H1 (cell line): ENCODE measurements around the gene MYO18A. TPM values are rescaled to one million over a fixed set of nuclear protein-coding genes. Genes with fewer than 3 reads are reported as not detected.
A peak's percentile ranks its signal among the peaks of the same experiment; 100 is the strongest.

Experiments
- CTCF ChIA-PET: fragments of 300-600 bp; sonication (Branson Sonifier 250); formaldehyde crosslinking; loops from one replicate; lab custom pipeline; 2021; ENCODE audit not compliant: partially characterized antibody; lab: Charles Lee
- POLR2A ChIA-PET: fragments of 300-600 bp; sonication (Branson Sonifier 250); formaldehyde crosslinking; loops from one replicate; lab custom pipeline; 2021; ENCODE audit warnings: inconsistent platforms; ENCODE audit not compliant: partially characterized antibody; lab: Charles Lee
- DNase-seq, 2 experiments: peaks; one replicate each; pipeline versions ENCODE4 v3.0.0 to v3.0.0-alpha.2; 2010 to 2022; ENCODE audit warnings: low spot score in 2 of 2, low read depth in 1 of 2, mixed read lengths in 1 of 2
- FAIRE-seq: peaks from 2 replicates; lab custom pipeline; 2011; peaks lifted over from hg19 to GRCh38; lab: Jason Lieb, UNC
- H2AFZ ChIP-seq: 2 replicates; pipeline ENCODE4 v1.8.1; 2012; ENCODE audit warnings: low read length, inconsistent platforms
- H2AK5ac ChIP-seq: 2 replicates; pipeline ENCODE4 v1.6.1; 2013; ENCODE audit warnings: low read depth, low read length
- H2BK120ac ChIP-seq: replicated peaks from 2 replicates; pipeline ENCODE3; 2013; ENCODE audit warnings: low read depth, low read length, inconsistent platforms
- H2BK12ac ChIP-seq: 2 replicates; pipeline ENCODE4 v1.6.1; 2013; ENCODE audit warnings: low read depth, low read length
- H2BK15ac ChIP-seq: 2 replicates; pipeline ENCODE4 v1.6.1; 2013; ENCODE audit warnings: low read length
- H2BK20ac ChIP-seq: 2 replicates; pipeline ENCODE4 v1.6.1; 2013; ENCODE audit warnings: low read length
- H2BK5ac ChIP-seq: 2 replicates; pipeline ENCODE4 v1.6.1; 2013; ENCODE audit warnings: low read depth, low read length
- H3K14ac ChIP-seq: 2 replicates; pipeline ENCODE4 v1.6.1; 2013; ENCODE audit warnings: inconsistent platforms; ENCODE audit not compliant: insufficient read length
- H3K18ac ChIP-seq: 2 replicates; pipeline ENCODE4 v1.6.1; 2013; ENCODE audit warnings: low read length; ENCODE audit errors: extremely low read depth
- H3K23ac ChIP-seq: 2 replicates; pipeline ENCODE4 v1.6.1; 2013; ENCODE audit warnings: inconsistent platforms; ENCODE audit not compliant: insufficient read length
- H3K23me2 ChIP-seq: 2 replicates; pipeline ENCODE4 v1.6.1; 2013; ENCODE audit warnings: low read depth, low read length
- H3K27ac ChIP-seq: 2 replicates; pipeline ENCODE4 v1.6.1; 2011; ENCODE audit warnings: low read depth, low read length, inconsistent platforms
- H3K27me3 ChIP-seq, 4 experiments: replicated peaks in 1 of 4; 1 replicate in 1 of 4; 2 replicates in 3 of 4; pipeline versions ENCODE4 v1.6.1 to v1.8.1; 2011 to 2013; ENCODE audit warnings: low read length in 3 of 4, mild to moderate bottlenecking in 3 of 4, inconsistent platforms in 2 of 4, mixed read lengths in 2 of 4, moderate library complexity in 1 of 4; ENCODE audit not compliant: control insufficient read depth in 3 of 4, insufficient read depth in 3 of 4; ENCODE audit errors: extremely low read depth in 1 of 4
- H3K36me3 ChIP-seq, 4 experiments: 2 replicates each; pipeline versions ENCODE4 v1.6.1 to v1.8.1; 2011 to 2013; ENCODE audit warnings: mild to moderate bottlenecking in 4 of 4, low read length in 3 of 4, moderate library complexity in 2 of 4, control low read depth in 1 of 4, inconsistent platforms in 1 of 4; ENCODE audit not compliant: insufficient read depth in 4 of 4, control insufficient read depth in 2 of 4
- H3K4ac ChIP-seq: replicated peaks from 2 replicates; pipeline ENCODE3; 2013; ENCODE audit warnings: low read length, low read depth, mixed read lengths, inconsistent platforms; ENCODE audit not compliant: insufficient read length
- H3K4me1 ChIP-seq, 4 experiments: replicated peaks in 1 of 4; 1 replicate in 1 of 4; 2 replicates in 3 of 4; pipeline versions ENCODE4 v1.6.1 to v1.8.1; 2011 to 2013; ENCODE audit warnings: low read length in 3 of 4, inconsistent platforms in 2 of 4, mixed read lengths in 1 of 4; ENCODE audit not compliant: insufficient read depth in 4 of 4, control insufficient read depth in 3 of 4
- H3K4me2 ChIP-seq, 2 experiments: 2 replicates each; pipeline versions ENCODE4 v1.6.1 to v1.8.1; 2011 to 2013; ENCODE audit warnings: low read depth in 2 of 2, low read length in 2 of 2, control low read depth in 1 of 2, inconsistent platforms in 1 of 2, mild to moderate bottlenecking in 1 of 2; ENCODE audit not compliant: insufficient read depth in 1 of 2
- H3K4me3 ChIP-seq, 4 experiments: fragments of 200-600, 300-600 bp in 1 of 4; sonication (generic), shearing (Covaris generic), sonication (Bioruptor Twin) in 1 of 4; 2 replicates each; pipeline versions ENCODE4 v1.5.1 to v1.8.1; 2011 to 2016; ENCODE audit warnings: low read length in 4 of 4, low read depth in 3 of 4, control low read depth in 2 of 4, inconsistent platforms in 2 of 4, mild to moderate bottlenecking in 2 of 4, mixed read lengths in 1 of 4, moderate library complexity in 1 of 4; ENCODE audit not compliant: insufficient read depth in 2 of 4; ENCODE audit errors: extremely low read depth in 1 of 4
- H3K56ac ChIP-seq: replicated peaks from 2 replicates; pipeline ENCODE3; 2013; ENCODE audit warnings: low read depth, mild to moderate bottlenecking, mixed read lengths, low read length, inconsistent platforms; ENCODE audit not compliant: insufficient read length
- H3K79me1 ChIP-seq: 2 replicates; pipeline ENCODE4 v1.6.1; 2013; ENCODE audit warnings: low read depth, low read length, control low read depth
- H3K79me2 ChIP-seq, 2 experiments: 2 replicates each; pipeline versions ENCODE4 v1.6.1 to v1.8.1; 2012 to 2013; ENCODE audit warnings: low read length in 2 of 2, mild to moderate bottlenecking in 2 of 2, inconsistent platforms in 1 of 2; ENCODE audit not compliant: insufficient read depth in 2 of 2, control insufficient read depth in 1 of 2
- H3K9ac ChIP-seq, 4 experiments: replicated peaks in 1 of 4; 1 replicate in 1 of 4; 2 replicates in 3 of 4; pipeline versions ENCODE4 v1.6.1 to v1.8.1; 2011 to 2013; ENCODE audit warnings: low read depth in 3 of 4, low read length in 3 of 4, control low read depth in 2 of 4, mild to moderate bottlenecking in 2 of 4, moderate library complexity in 2 of 4, inconsistent platforms in 1 of 4; ENCODE audit errors: extremely low read depth in 1 of 4
- H3K9me3 ChIP-seq, 2 experiments: 2 replicates each; pipeline versions ENCODE4 v1.6.1 to v1.8.1; 2012 to 2013; ENCODE audit warnings: mild to moderate bottlenecking in 2 of 2, moderate library complexity in 2 of 2, control low read depth in 1 of 2, inconsistent platforms in 1 of 2, low read depth in 1 of 2, low read length in 1 of 2, mixed read lengths in 1 of 2; ENCODE audit not compliant: insufficient read depth in 2 of 2
- H4K20me1 ChIP-seq, 2 experiments: replicated peaks in 1 of 2; 2 replicates each; pipeline versions ENCODE3 to v1.8.1; 2011 to 2013; ENCODE audit warnings: inconsistent platforms in 2 of 2, low read length in 2 of 2, mild to moderate bottlenecking in 1 of 2; ENCODE audit not compliant: insufficient read depth in 2 of 2, control insufficient read depth in 1 of 2
- H4K5ac ChIP-seq: 2 replicates; pipeline ENCODE4 v1.6.1; 2013; ENCODE audit warnings: low read length, low read depth, mixed read lengths, inconsistent platforms; ENCODE audit not compliant: insufficient read length
- H4K8ac ChIP-seq: 2 replicates; pipeline ENCODE4 v1.8.0; 2013; ENCODE audit warnings: mild to moderate bottlenecking, moderate library complexity, low read length, inconsistent platforms; ENCODE audit not compliant: insufficient read depth; ENCODE audit errors: extremely low read depth
- H4K91ac ChIP-seq: replicated peaks from 2 replicates; pipeline ENCODE3; 2013; ENCODE audit warnings: low read length, mixed read lengths, inconsistent platforms; ENCODE audit not compliant: insufficient read length
- CBX5 ChIP-seq: fragments of 300-800, 300-1000 bp; sonication (generic); IDR thresholded peaks from 2 replicates; pipeline ENCODE4 v1.7.1; 2016; ENCODE audit warnings: antibody characterized with exemption, low read length, low read depth
- CBX8 ChIP-seq: fragments of 300-800, 300-1000 bp; sonication (generic); IDR thresholded peaks from 2 replicates; pipeline ENCODE4 v1.7.1; 2016; ENCODE audit warnings: low read depth, low read length, borderline replicate concordance
- CEBPB ChIP-seq: IDR thresholded peaks from 2 replicates; pipeline ENCODE4 v1.6.1; 2012; ENCODE audit warnings: low read depth, low read length
- EP300 ChIP-seq, 2 experiments: IDR thresholded peaks; 1 replicate in 1 of 2; 2 replicates in 1 of 2; pipeline ENCODE4 v1.6.1; 2011 to 2012; ENCODE audit warnings: low read depth in 2 of 2, low read length in 2 of 2, mild to moderate bottlenecking in 2 of 2, borderline replicate concordance in 1 of 2, inconsistent platforms in 1 of 2, moderate library complexity in 1 of 2
- JUN ChIP-seq: IDR thresholded peaks from 2 replicates; pipeline ENCODE4 v1.6.1; 2011; ENCODE audit warnings: low read depth, mild to moderate bottlenecking, improper control_type of control experiment, low read length
- NANOG ChIP-seq: IDR thresholded peaks from 2 replicates; pipeline ENCODE4 v1.6.1; 2011; ENCODE audit warnings: low read length, low read depth, mild to moderate bottlenecking, inconsistent platforms; ENCODE audit not compliant: insufficient read depth, poor library complexity, severe bottlenecking
- POLR2AphosphoS5 ChIP-seq: IDR thresholded peaks from 2 replicates; pipeline ENCODE4 v1.6.1; 2011; ENCODE audit warnings: low read depth, low read length
- RXRA ChIP-seq: IDR thresholded peaks from 2 replicates; pipeline ENCODE4 v1.6.1; 2011; ENCODE audit warnings: low read depth, mild to moderate bottlenecking, low read length, moderate library complexity; ENCODE audit not compliant: insufficient read depth
- SRF ChIP-seq: IDR thresholded peaks from 2 replicates; pipeline ENCODE4 v1.6.1; 2011; ENCODE audit warnings: mild to moderate bottlenecking, low read depth, low read length, moderate library complexity
- WGBS, 2 experiments: shearing (Covaris generic) in 1 of 2; methylation state at CpG; one replicate each; pipeline versions ENCODE4 v1.1.6 to v1.1.7; 2013 to 2015; ENCODE audit warnings: low lambda C conversion rate in 2 of 2, mixed read lengths in 2 of 2, inconsistent platforms in 1 of 2, low coverage in 1 of 2, missing lambda C conversion rate in 1 of 2; ENCODE audit not compliant: insufficient replicate concordance in 2 of 2, insufficient coverage in 1 of 2, insufficient read length in 1 of 2; ENCODE audit errors: extremely low coverage in 1 of 2, missing lambda C conversion rate in 1 of 2; 5-methylcytosine and 5-hydroxymethylcytosine counted together
- polyA plus RNA-seq, 7 experiments: library from polyadenylated mRNA; depleted of rRNA in 3 of 7; stranded (reverse) in 5 of 7; unstranded in 2 of 7; fragments of >200 nt in 5 of 7; fragments of 200-250 nt in 2 of 7; gene quantifications; 1 replicate in 5 of 7; 2 replicates in 1 of 7; 4 replicates in 1 of 7; pipeline versions ENCODE4 v1.2.1 to v1.2.3, GENCODE V29; 2011 to 2013; ENCODE audit warnings: missing spikeins in 2 of 7, mixed read lengths in 2 of 7
- total RNA-seq: library from RNA; stranded (reverse); fragmentation: NEBNext Ultra II Directional; extraction: Animal tissue kit (Norgen Biotek cat#: 25700); gene quantifications from 2 replicates; pipeline ENCODE4 v1.2.1, GENCODE V29; 2021

MYO18A gene
- total and polyA plus RNA-seq, 2 of the 8 experiments (the other 6 are each of a cell fraction or from before 2014, with no cell fraction given): 7.6 to 43.8 TPM

- Histone ChIP-seq H2BK15ac (no peak overlapping the region), H3K4me1 (peaks cover 9 to 22% (median 14%) of the 10 kb centered on the region in 4 experiments), H4K91ac (no peak overlapping the region), H3K18ac (no peak overlapping the region), H3K9ac (no peak overlapping the region), H2BK12ac (0 out of 2 replicates have a peak overlapping the region, but pooled peaks have one; percentile 0), H3K79me1 (no peaks in the 10 kb centered on the region), H3K27me3 (no peaks in the 10 kb centered on the region; a peak in 1 of 7 replicates), H3K23ac (no peak overlapping the region), H3K56ac (no peak overlapping the region), H4K5ac (no peak overlapping the region), H3K79me2 (no peaks in the 10 kb centered on the region), H3K9me3 (no peaks in the 10 kb centered on the region), H2AFZ (no peak overlapping the region), H2AK5ac (peak overlapping the region; percentile 3; the same call in 1 of the 2 replicates), H3K4ac (no peak overlapping the region), H2BK120ac (no peak overlapping the region)
- TF ChIP-seq CBX5: no peak
- no peak for TF ChIP-seq NANOG
- no peak for TF ChIP-seq JUN
- no peak for TF ChIP-seq CBX8
- TF ChIP-seq SRF: no peak
- no peak for TF ChIP-seq EP300 (IDR thresholded peaks at IDR 0.05; ENCODE audit: borderline replicate concordance in 1 of 2, low read depth in 2 of 2, low read length in 2 of 2)
- TF ChIP-seq RXRA: no peak
- no peak for TF ChIP-seq POLR2AphosphoS5
- no peak for TF ChIP-seq CEBPB
- TF ChIP-seq, all 59 proteins: peak for 0
- Histone ChIP-seq H3K4me2 (no peak overlapping the region), H3K36me3 (peaks cover 0 to 13% (median 5%) of the 10 kb centered on the region in 4 experiments; a peak in 4 of 8 replicates), H3K27ac (no peak overlapping the region), H2BK20ac (no peak overlapping the region), H3K14ac (no peak overlapping the region), H4K20me1 (peaks cover 0 to 2% of the 10 kb centered on the region in 2 experiments), H4K8ac (peak overlapping the region; percentile 41; the same call in 1 of the 2 replicates), H3K23me2 (no peaks in the 10 kb centered on the region), H3K4me3 (no peak overlapping the region), H2BK5ac (peak overlapping the region; percentile 63; the same call in 1 of the 2 replicates)
- WGBS, 2 experiments: 93% methylated on average over 8 of the region's 16 CpGs; no CpG with 5 or more reads in 1 of the 2 experiments
- FAIRE-seq (no peak), DNase-seq (no peak)
- POLR2A ChIA-PET: interaction anchor here (0.8 to 2.4 kb wide), 5 partner anchors 10 to 116 kb away, joined by 3 to 7 read pairs (median 3); no protein-coding TSS in a partner anchor
- CTCF ChIA-PET: interaction anchor here (0.5 to 4.7 kb wide), 9 partner anchors 9 to 326 kb away, joined by 3 to 30 read pairs (median 3); no protein-coding TSS in a partner anchor
These were observed 100.8 kb downstream of the MYO18A start for GRCh38 chr17:29079433-29079832.
